HG03439 (cell line): Measurements from ENCODE around the gene AURKAIP1.
"Not testable (repeated sequence)": the region's sequence is repeated elsewhere in the genome, so short reads cannot be mapped to it uniquely, and the experiment has no call there.

Source experiments
- ATAC-seq: cut with Tn5 transposase; IDR thresholded peaks from one replicate; pipeline ENCODE4 v1.9.1; 2021; ENCODE audit warnings: mild to moderate bottlenecking, moderate library complexity; ENCODE audit not compliant: unreplicated experiment

AURKAIP1 gene

GRCh38 chr1:1374929-1375662 lies at the start of gene AURKAIP1:
AURKAIP1 (minus strand) TSS chr1:1375207; CDS start chr1:1374756, 451 bp downstream.
- ATAC-seq = peak; percentile 89

- ATAC-seq = no peak
These were observed 49.7 kb upstream of the AURKAIP1 start for GRCh38 chr1:1424707-1425106.

- ATAC-seq = no peak
These were observed 48.2 kb upstream of the AURKAIP1 start for GRCh38 chr1:1423245-1423597.

- ATAC-seq = no peak
These were observed 47.6 kb upstream of the AURKAIP1 start for GRCh38 chr1:1422465-1423244.

- ATAC-seq = no peak
These were observed 47.0 kb upstream of the AURKAIP1 start for GRCh38 chr1:1421907-1422464.

- no peak for ATAC-seq
These were observed 46.3 kb upstream of the AURKAIP1 start, which contains the start of gene ANKRD65 for GRCh38 chr1:1421147-1421906. ANKRD65 (minus strand) TSS chr1:1421276; CDS start chr1:1421005, 271 bp downstream.

GRCh38 chr1:1420654-1421141 lies 45.7 kb upstream of the AURKAIP1 start:
- no peak for ATAC-seq

- no peak for ATAC-seq
These were observed 45.0 kb upstream of the AURKAIP1 start for GRCh38 chr1:1419813-1420653.

- no peak for ATAC-seq
These were observed 44.4 kb upstream of the AURKAIP1 start for GRCh38 chr1:1419363-1419812.

GRCh38 chr1:1418464-1419362 lies 43.7 kb upstream of the AURKAIP1 start:
- no peak for ATAC-seq

- ATAC-seq = not testable (repeated sequence)
These were observed 42.9 kb upstream of the AURKAIP1 start for GRCh38 chr1:1417825-1418463.

GRCh38 chr1:1417396-1417795 lies 42.4 kb upstream of the AURKAIP1 start:
- not testable (repeated sequence) for ATAC-seq

GRCh38 chr1:1415751-1416150 lies 40.7 kb upstream of the AURKAIP1 start:
- no peak for ATAC-seq

- not testable (repeated sequence) for ATAC-seq
These were observed 37.4 kb upstream of the AURKAIP1 start for GRCh38 chr1:1412311-1412902.

GRCh38 chr1:1411626-1412025 lies 36.6 kb upstream of the AURKAIP1 start:
- no peak for ATAC-seq

- not testable (repeated sequence) for ATAC-seq
These were observed 35.2 kb upstream of the AURKAIP1 start for GRCh38 chr1:1410238-1410637.

GRCh38 chr1:1407636-1408318 lies 32.8 kb upstream of the AURKAIP1 start:
- peak; percentile 29 for ATAC-seq
